Neural crest cell (in vitro differentiated cells): ENCODE results near the gene ADGRF5. TPM values are rescaled to one million over a fixed set of nuclear protein-coding genes. Genes with fewer than 3 reads are reported as not detected.

ENCODE experiments used
- DNase-seq: peaks from one replicate; pipeline ENCODE4 v3.0.0; 2021; ENCODE audit warnings: low read depth, mixed read lengths, low spot score
- H3K27ac Mint-ChIP-seq: one replicate; pipeline ENCODE4 v1.8.0; 2021; ENCODE audit warnings: mild to moderate bottlenecking, mixed read lengths; ENCODE audit not compliant: unreplicated experiment
- H3K27me3 Mint-ChIP-seq: 2 replicates; pipeline ENCODE4 v1.8.0; 2021; ENCODE audit warnings: low read depth, mild to moderate bottlenecking, mixed read lengths
- H3K36me3 Mint-ChIP-seq: 2 replicates; pipeline ENCODE4 v1.8.0; 2021; ENCODE audit warnings: low read depth, mild to moderate bottlenecking, mixed read lengths
- H3K4me1 Mint-ChIP-seq: 2 replicates; pipeline ENCODE4 v1.8.0; 2021; ENCODE audit warnings: mixed read lengths
- H3K4me3 Mint-ChIP-seq: one replicate; pipeline ENCODE4 v1.8.0; 2021; ENCODE audit warnings: mild to moderate bottlenecking, mixed read lengths
- H3K9me3 Mint-ChIP-seq: 2 replicates; pipeline ENCODE4 v1.8.0; 2021; ENCODE audit warnings: mixed read lengths
- CTCF ChIP-seq: fragments of 200-600 bp; sonication (generic); conservative IDR thresholded peaks from 2 replicates; pipeline ENCODE4 v1.5.0; 2021; ENCODE audit warnings: antibody characterized with exemption, mild to moderate bottlenecking
- total RNA-seq: library from RNA; stranded (reverse); gene quantifications from 2 replicates; pipeline ENCODE4 v1.2.1, GENCODE V29; 2021

The ADGRF5 gene
- total RNA-seq, 1 donor from 2014 or later: 0.16 TPM

GRCh38 chr6:46954837-46955451 lies 33.2 kb upstream of the ADGRF5 start:
- no peaks in the 10 kb centered on the region for H3K9me3 Mint-ChIP-seq
- DNase-seq: no peak
- no peak for TF ChIP-seq CTCF
- H3K4me1 Mint-ChIP-seq: peaks cover 3% of the 10 kb centered on the region
- no peak overlapping the region for H3K4me3 Mint-ChIP-seq
- H3K36me3 Mint-ChIP-seq: no peaks in the 10 kb centered on the region
- H3K27me3 Mint-ChIP-seq: no peaks in the 10 kb centered on the region
- H3K27ac Mint-ChIP-seq: no peak overlapping the region

- H3K27me3 Mint-ChIP-seq: no peaks in the 10 kb centered on the region
- no peak for DNase-seq
- H3K27ac Mint-ChIP-seq: no peak overlapping the region
- no peaks in the 10 kb centered on the region for H3K36me3 Mint-ChIP-seq
- H3K4me1 Mint-ChIP-seq: peaks cover 3% of the 10 kb centered on the region
- H3K4me3 Mint-ChIP-seq: no peak overlapping the region
- H3K9me3 Mint-ChIP-seq: no peaks in the 10 kb centered on the region
- TF ChIP-seq CTCF: no peak
Measured at GRCh38 chr6:46953921-46954320, 32.2 kb upstream of the ADGRF5 start.

- Mint-ChIP-seq H3K4me3 (no peak overlapping the region), H3K9me3 (no peaks in the 10 kb centered on the region), H3K4me1 (peaks cover 11% of the 10 kb centered on the region), H3K27me3 (peaks cover 2% of the 10 kb centered on the region), H3K36me3 (no peaks in the 10 kb centered on the region), H3K27ac (no peak overlapping the region)
- DNase-seq: no peak
- TF ChIP-seq CTCF: no peak
Measured at GRCh38 chr6:46949632-46950280, 28.0 kb upstream of the ADGRF5 start.

GRCh38 chr6:46948699-46949098 lies 27.0 kb upstream of the ADGRF5 start:
- Mint-ChIP-seq H3K36me3 (no peaks in the 10 kb centered on the region), H3K27me3 (peaks cover 2% of the 10 kb centered on the region), H3K9me3 (no peaks in the 10 kb centered on the region), H3K4me1 (peaks cover 11% of the 10 kb centered on the region), H3K4me3 (no peak overlapping the region), H3K27ac (no peak overlapping the region)
- DNase-seq: no peak
- TF ChIP-seq CTCF: no peak

GRCh38 chr6:46947497-46947896 lies 25.8 kb upstream of the ADGRF5 start:
- H3K27me3 Mint-ChIP-seq: peaks cover 2% of the 10 kb centered on the region
- no peak for TF ChIP-seq CTCF
- H3K4me1 Mint-ChIP-seq: peaks cover 11% of the 10 kb centered on the region
- H3K9me3 Mint-ChIP-seq: no peaks in the 10 kb centered on the region
- no peak for DNase-seq
- no peak overlapping the region for H3K4me3 Mint-ChIP-seq
- H3K36me3 Mint-ChIP-seq: no peaks in the 10 kb centered on the region
- no peak overlapping the region for H3K27ac Mint-ChIP-seq
